GM23338 (cell line): ENCODE results near the gene ATF5. TPM values are rescaled to one million over a fixed set of nuclear protein-coding genes. Genes with fewer than 3 reads are reported as not detected.

Experiments used
- ATAC-seq: fragments of 200-7000 bp; cut with Tn5 transposase; 3 replicates; pipeline ENCODE4 v1.9.1; 2020
- DNase-seq: peaks from one replicate; pipeline ENCODE4 v3.0.0-alpha.2; 2015; ENCODE audit warnings: low spot score
- H2AFZ ChIP-seq: fragments of 200-600 bp; sonication (generic); 2 replicates; pipeline ENCODE4 v1.8.0; 2016; ENCODE audit warnings: antibody characterized with exemption, mild to moderate bottlenecking, moderate library complexity
- H3F3A ChIP-seq: fragments of 200-600 bp; sonication (generic); replicated peaks from 2 replicates; pipeline ENCODE4 v1.8.0; 2017; ENCODE audit warnings: antibody characterized with exemption, mixed run types, low read depth
- H3K27ac ChIP-seq: fragments of 200-600 bp; sonication (generic); 2 replicates; pipeline ENCODE4 v1.6.1; 2016; ENCODE audit warnings: low read depth
- H3K27me3 ChIP-seq: fragments of 200-600 bp; sonication (generic); 2 replicates; pipeline ENCODE4 v1.8.0; 2016; ENCODE audit warnings: mild to moderate bottlenecking, mixed run types, moderate library complexity; ENCODE audit not compliant: insufficient read depth
- H3K36me3 ChIP-seq: fragments of 200-600 bp; sonication (generic); 2 replicates; pipeline ENCODE4 v1.8.0; 2016; ENCODE audit warnings: mild to moderate bottlenecking; ENCODE audit not compliant: insufficient read depth
- H3K4me1 ChIP-seq: fragments of 200-600 bp; sonication (generic); 2 replicates; pipeline ENCODE4 v1.8.0; 2016; ENCODE audit warnings: mild to moderate bottlenecking, moderate library complexity; ENCODE audit not compliant: insufficient read depth
- H3K4me2 ChIP-seq: fragments of 200-600 bp; sonication (generic); 2 replicates; pipeline ENCODE4 v1.7.1; 2017; ENCODE audit warnings: mixed run types
- H3K4me3 ChIP-seq: fragments of 200-600 bp; sonication (generic); 2 replicates; pipeline ENCODE4 v1.6.1; 2016; ENCODE audit warnings: mixed run types
- H3K79me2 ChIP-seq: fragments of 200-600 bp; sonication (generic); replicated peaks from 2 replicates; pipeline ENCODE4 v1.8.0; 2017; ENCODE audit warnings: mild to moderate bottlenecking; ENCODE audit not compliant: insufficient read depth
- H3K9me2 ChIP-seq: fragments of 200-600 bp; sonication (generic); 2 replicates; pipeline ENCODE4 v1.8.0; 2017; ENCODE audit not compliant: insufficient read depth
- H4K20me1 ChIP-seq: fragments of 200-600 bp; sonication (generic); replicated peaks from 2 replicates; pipeline ENCODE4 v1.8.0; 2017; ENCODE audit warnings: mild to moderate bottlenecking; ENCODE audit not compliant: insufficient read depth
- H3K27ac Mint-ChIP-seq: 2 replicates; pipeline ENCODE4 v1.8.0; 2020; ENCODE audit warnings: inconsistent platforms, mild to moderate bottlenecking, moderate library complexity, mixed read lengths
- H3K27me3 Mint-ChIP-seq: 3 replicates; pipeline ENCODE4 v1.8.0; 2022; ENCODE audit warnings: low read depth, mild to moderate bottlenecking, moderate library complexity, mixed read lengths, inconsistent platforms; ENCODE audit not compliant: insufficient read depth, poor library complexity
- H3K36me3 Mint-ChIP-seq: 3 replicates; pipeline ENCODE4 v1.8.0; 2021; ENCODE audit warnings: low read depth, mild to moderate bottlenecking, inconsistent platforms, moderate library complexity, mixed read lengths
- H3K4me1 Mint-ChIP-seq: 3 replicates; pipeline ENCODE4 v1.8.0; 2020; ENCODE audit warnings: mild to moderate bottlenecking, inconsistent platforms, mixed read lengths
- H3K4me3 Mint-ChIP-seq: 3 replicates; pipeline ENCODE4 v1.8.0; 2021; ENCODE audit warnings: moderate library complexity, mild to moderate bottlenecking, inconsistent platforms, mixed read lengths
- H3K9me3 Mint-ChIP-seq: 3 replicates; pipeline ENCODE4 v1.8.0; 2020; ENCODE audit warnings: moderate library complexity, mild to moderate bottlenecking, inconsistent platforms, mixed read lengths
- EZH2 ChIP-seq: fragments of 200-600 bp; sonication (generic); IDR thresholded peaks from one replicate; pipeline ENCODE4 v1.8.0; 2017; ENCODE audit warnings: antibody characterized with exemption, mild to moderate bottlenecking, low read depth; ENCODE audit not compliant: unreplicated experiment
- STAT1 ChIP-seq: IDR thresholded peaks from one replicate; pipeline ENCODE4 v1.6.1; 2016; ENCODE audit warnings: antibody characterized with exemption; ENCODE audit not compliant: unreplicated experiment
- ZNF331 ChIP-seq: fragments of 250-450 bp; sonication (Bioruptor Pico); IDR thresholded peaks from 2 replicates; pipeline ENCODE4 v1.5.0; 2020; ENCODE audit warnings: low read depth, mild to moderate bottlenecking, moderate library complexity
- polyA plus RNA-seq: library from polyadenylated mRNA; unstranded; fragments of >200 nt; fragmentation: Nextera tagmentation; extraction: Ambion mirVana; gene quantifications from 2 replicates; pipeline ENCODE4 v1.2.1, GENCODE V29; 2016
- total RNA-seq: library from RNA; depleted of rRNA; stranded (reverse); fragments of >200 nt; shearing (Covaris generic); gene quantifications from 2 replicates; pipeline ENCODE4 v1.2.3, GENCODE V29; 2014
- TF ChIP-seq, protein P1 (sequence below): fragments of 250-450 bp; sonication (Bioruptor Pico); IDR thresholded peaks from 2 replicates; pipeline ENCODE4 v1.5.0; 2020; ENCODE audit warnings: mild to moderate bottlenecking, moderate library complexity
- TF ChIP-seq, protein P2 (sequence below): IDR thresholded peaks from 2 replicates; pipeline ENCODE4 v1.6.1; 2016; ENCODE audit warnings: antibody characterized with exemption
- TF ChIP-seq, protein P3 (sequence below), 2 experiments: fragments of 200-600 bp in 1 of 2; sonication (generic) in 1 of 2; conservative IDR thresholded peaks; 2 replicates each; pipeline versions ENCODE4 v1.5.1 to v1.6.1; 2016 to 2017; ENCODE audit warnings: antibody characterized with exemption in 2 of 2, low read depth in 2 of 2, mild to moderate bottlenecking in 2 of 2, moderate library complexity in 1 of 2

The ATF5 gene
- total and polyA plus RNA-seq, 2 experiments from 2014 or later = 7.4 to 9.6 TPM

GRCh38 chr19:49931293-49932040 is 2.5 kb downstream of the ATF5 start (continued):
- TF ChIP-seq, protein P1, sequence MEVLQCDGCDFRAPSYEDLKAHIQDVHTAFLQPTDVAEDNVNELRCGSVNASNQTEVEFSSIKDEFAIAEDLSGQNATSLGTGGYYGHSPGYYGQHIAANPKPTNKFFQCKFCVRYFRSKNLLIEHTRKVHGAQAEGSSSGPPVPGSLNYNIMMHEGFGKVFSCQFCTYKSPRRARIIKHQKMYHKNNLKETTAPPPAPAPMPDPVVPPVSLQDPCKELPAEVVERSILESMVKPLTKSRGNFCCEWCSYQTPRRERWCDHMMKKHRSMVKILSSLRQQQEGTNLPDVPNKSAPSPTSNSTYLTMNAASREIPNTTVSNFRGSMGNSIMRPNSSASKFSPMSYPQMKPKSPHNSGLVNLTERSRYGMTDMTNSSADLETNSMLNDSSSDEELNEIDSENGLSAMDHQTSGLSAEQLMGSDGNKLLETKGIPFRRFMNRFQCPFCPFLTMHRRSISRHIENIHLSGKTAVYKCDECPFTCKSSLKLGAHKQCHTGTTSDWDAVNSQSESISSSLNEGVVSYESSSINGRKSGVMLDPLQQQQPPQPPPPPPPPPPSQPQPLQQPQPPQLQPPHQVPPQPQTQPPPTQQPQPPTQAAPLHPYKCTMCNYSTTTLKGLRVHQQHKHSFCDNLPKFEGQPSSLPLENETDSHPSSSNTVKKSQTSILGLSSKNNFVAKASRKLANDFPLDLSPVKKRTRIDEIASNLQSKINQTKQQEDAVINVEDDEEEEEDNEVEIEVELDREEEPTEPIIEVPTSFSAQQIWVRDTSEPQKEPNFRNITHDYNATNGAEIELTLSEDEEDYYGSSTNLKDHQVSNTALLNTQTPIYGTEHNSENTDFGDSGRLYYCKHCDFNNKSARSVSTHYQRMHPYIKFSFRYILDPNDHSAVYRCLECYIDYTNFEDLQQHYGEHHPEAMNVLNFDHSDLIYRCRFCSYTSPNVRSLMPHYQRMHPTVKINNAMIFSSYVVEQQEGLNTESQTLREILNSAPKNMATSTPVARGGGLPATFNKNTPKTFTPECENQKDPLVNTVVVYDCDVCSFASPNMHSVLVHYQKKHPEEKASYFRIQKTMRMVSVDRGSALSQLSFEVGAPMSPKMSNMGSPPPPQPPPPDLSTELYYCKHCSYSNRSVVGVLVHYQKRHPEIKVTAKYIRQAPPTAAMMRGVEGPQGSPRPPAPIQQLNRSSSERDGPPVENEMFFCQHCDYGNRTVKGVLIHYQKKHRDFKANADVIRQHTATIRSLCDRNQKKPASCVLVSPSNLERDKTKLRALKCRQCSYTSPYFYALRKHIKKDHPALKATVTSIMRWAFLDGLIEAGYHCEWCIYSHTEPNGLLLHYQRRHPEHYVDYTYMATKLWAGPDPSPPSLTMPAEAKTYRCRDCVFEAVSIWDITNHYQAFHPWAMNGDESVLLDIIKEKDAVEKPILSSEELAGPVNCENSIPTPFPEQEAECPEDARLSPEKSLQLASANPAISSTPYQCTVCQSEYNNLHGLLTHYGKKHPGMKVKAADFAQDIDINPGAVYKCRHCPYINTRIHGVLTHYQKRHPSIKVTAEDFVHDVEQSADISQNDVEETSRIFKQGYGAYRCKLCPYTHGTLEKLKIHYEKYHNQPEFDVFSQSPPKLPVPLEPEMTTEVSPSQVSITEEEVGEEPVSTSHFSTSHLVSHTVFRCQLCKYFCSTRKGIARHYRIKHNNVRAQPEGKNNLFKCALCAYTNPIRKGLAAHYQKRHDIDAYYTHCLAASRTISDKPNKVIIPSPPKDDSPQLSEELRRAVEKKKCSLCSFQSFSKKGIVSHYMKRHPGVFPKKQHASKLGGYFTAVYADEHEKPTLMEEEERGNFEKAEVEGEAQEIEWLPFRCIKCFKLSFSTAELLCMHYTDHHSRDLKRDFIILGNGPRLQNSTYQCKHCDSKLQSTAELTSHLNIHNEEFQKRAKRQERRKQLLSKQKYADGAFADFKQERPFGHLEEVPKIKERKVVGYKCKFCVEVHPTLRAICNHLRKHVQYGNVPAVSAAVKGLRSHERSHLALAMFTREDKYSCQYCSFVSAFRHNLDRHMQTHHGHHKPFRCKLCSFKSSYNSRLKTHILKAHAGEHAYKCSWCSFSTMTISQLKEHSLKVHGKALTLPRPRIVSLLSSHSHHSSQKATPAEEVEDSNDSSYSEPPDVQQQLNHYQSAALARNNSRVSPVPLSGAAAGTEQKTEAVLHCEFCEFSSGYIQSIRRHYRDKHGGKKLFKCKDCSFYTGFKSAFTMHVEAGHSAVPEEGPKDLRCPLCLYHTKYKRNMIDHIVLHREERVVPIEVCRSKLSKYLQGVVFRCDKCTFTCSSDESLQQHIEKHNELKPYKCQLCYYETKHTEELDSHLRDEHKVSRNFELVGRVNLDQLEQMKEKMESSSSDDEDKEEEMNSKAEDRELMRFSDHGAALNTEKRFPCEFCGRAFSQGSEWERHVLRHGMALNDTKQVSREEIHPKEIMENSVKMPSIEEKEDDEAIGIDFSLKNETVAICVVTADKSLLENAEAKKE (CRISPR knock-in tag) = no peak
- TF ChIP-seq EZH2 (no peak), STAT1 (no peak), ZNF331 (CRISPR knock-in tag) (no peak)

- H3K36me3 Mint-ChIP-seq = peaks cover 52% of the 10 kb centered on the region
- peak overlapping the region; percentile 14; the same call in 2 of the 3 replicates for H3K4me3 Mint-ChIP-seq
- Histone ChIP-seq H2AFZ (no peak overlapping the region), H3K4me2 (no peak overlapping the region), H3K9me2 (no peaks in the 10 kb centered on the region), H3K4me1 (peaks cover 10% of the 10 kb centered on the region), H3K4me3 (no peak overlapping the region), H3K27ac (no peak overlapping the region), H3K27me3 (no peaks in the 10 kb centered on the region), H3K79me2 (peaks cover 26% of the 10 kb centered on the region), H3K36me3 (peaks cover 4% of the 10 kb centered on the region; the same call in 1 of the 2 replicates), H3F3A (no peaks in the 10 kb centered on the region; the same call in 1 of the 2 replicates), H4K20me1 (peaks cover 9% of the 10 kb centered on the region)
- ATAC-seq (no peak), DNase-seq (no peak)
- H3K4me1 Mint-ChIP-seq = peaks cover 20% of the 10 kb centered on the region
- H3K27ac Mint-ChIP-seq = no peak overlapping the region
- H3K9me3 Mint-ChIP-seq = peaks cover 14% of the 10 kb centered on the region
- peaks cover 25% of the 10 kb centered on the region for H3K27me3 Mint-ChIP-seq
- TF ChIP-seq STAT1 = no peak
- TF ChIP-seq, protein P2, sequence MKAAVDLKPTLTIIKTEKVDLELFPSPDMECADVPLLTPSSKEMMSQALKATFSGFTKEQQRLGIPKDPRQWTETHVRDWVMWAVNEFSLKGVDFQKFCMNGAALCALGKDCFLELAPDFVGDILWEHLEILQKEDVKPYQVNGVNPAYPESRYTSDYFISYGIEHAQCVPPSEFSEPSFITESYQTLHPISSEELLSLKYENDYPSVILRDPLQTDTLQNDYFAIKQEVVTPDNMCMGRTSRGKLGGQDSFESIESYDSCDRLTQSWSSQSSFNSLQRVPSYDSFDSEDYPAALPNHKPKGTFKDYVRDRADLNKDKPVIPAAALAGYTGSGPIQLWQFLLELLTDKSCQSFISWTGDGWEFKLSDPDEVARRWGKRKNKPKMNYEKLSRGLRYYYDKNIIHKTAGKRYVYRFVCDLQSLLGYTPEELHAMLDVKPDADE = no peak
- TF ChIP-seq, protein P3, sequence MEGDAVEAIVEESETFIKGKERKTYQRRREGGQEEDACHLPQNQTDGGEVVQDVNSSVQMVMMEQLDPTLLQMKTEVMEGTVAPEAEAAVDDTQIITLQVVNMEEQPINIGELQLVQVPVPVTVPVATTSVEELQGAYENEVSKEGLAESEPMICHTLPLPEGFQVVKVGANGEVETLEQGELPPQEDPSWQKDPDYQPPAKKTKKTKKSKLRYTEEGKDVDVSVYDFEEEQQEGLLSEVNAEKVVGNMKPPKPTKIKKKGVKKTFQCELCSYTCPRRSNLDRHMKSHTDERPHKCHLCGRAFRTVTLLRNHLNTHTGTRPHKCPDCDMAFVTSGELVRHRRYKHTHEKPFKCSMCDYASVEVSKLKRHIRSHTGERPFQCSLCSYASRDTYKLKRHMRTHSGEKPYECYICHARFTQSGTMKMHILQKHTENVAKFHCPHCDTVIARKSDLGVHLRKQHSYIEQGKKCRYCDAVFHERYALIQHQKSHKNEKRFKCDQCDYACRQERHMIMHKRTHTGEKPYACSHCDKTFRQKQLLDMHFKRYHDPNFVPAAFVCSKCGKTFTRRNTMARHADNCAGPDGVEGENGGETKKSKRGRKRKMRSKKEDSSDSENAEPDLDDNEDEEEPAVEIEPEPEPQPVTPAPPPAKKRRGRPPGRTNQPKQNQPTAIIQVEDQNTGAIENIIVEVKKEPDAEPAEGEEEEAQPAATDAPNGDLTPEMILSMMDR (conservative IDR thresholded peaks at IDR 0.05; ENCODE audit: low read depth in 2 of 2) = no peak
These were observed 3.0 kb downstream of the ATF5 start for GRCh38 chr19:49932041-49932451.
